Stimulated activated CD4-positive, alpha-beta T cell treated with anti-CD3 and anti-CD28 coated beads, Interleukin-2, amount 100 ng/mL, for 4 hours (primary cell): Measurements from ENCODE around the gene CDH5.

Experiments
- DNase-seq: peaks from one replicate; pipeline ENCODE4 v3.0.0-alpha.2; 2020; ENCODE audit warnings: low read depth

The CDH5 gene

DNA sequence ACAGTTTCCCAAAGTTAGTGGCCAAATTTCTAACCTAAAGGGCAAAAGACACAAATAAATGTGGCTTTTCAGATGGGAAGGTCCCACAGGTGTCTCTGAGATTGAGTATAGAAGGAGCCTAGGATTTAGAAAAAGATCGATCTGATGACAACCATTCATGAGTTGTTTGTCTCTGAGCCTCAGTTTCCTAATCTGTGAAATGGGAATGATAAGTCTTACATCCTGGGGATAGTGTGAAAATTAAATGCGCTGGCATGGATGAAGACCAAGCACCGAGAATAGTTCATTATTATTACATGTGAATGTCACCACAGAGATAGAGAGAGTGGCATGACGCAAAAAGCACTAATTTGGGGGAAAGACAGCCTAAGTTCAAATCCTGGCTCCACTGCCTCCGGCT, 7.2 kb downstream of the CDH5 start:
- DNase-seq: no peak

DNA sequence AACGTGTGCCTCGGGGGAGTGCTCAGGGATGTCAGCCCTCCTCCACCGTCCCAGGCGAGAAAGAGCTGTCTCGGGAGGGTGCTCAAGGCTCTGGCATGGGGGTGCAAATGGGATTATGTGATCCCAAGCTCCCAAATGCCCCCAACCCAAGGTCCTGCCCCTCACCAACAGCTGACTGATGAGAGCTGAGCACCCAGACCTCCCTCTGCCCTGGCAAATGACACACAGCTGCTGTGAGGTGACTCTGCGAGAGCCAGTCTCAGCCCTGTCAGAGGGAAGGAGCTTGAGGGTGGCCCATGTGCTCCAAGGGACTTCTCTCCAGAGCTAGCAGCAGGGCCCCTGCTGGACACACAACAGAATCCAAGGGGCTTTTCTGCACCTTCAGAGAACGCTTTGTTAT, 7.7 kb downstream of the CDH5 start:
- DNase-seq: no peak

DNA sequence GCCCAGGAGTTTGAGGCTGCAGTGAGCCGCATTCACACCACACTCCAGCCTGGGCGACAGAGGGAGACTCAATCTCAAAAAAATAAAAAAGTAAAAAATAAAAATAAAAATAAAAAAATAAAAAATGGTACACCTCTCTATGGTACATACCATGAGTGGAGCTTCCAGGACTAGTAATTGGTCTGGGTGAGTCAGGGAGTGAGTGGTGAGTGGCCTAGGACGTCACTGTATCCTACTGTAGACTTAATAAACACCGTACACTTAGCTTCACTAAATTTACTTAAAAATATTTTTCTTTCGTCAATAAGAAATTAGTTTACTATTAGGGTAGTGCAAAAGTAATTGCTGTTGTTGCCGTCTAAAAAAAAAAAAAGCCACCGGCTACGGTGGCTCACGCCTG, 9.0 kb downstream of the CDH5 start:
- no peak for DNase-seq

DNA sequence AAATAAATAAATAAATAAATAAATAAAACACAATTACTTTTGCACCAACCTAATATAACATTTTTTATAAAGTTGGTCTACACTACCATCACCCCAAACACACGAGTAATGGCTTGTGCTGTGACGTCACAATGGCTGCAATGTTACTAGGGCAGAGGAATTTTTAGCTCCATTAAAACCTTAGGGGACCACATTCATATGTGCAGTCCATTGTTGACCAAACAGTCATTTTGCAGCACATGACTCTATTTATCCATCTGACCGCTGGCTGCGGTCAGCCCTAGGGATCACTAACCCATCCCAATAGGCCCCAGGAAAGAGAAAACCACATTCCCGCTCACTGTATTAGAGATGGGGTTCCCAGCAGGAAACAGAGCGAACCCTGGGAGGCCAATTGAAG, 9.6 kb downstream of the CDH5 start:
- no peak for DNase-seq

DNA sequence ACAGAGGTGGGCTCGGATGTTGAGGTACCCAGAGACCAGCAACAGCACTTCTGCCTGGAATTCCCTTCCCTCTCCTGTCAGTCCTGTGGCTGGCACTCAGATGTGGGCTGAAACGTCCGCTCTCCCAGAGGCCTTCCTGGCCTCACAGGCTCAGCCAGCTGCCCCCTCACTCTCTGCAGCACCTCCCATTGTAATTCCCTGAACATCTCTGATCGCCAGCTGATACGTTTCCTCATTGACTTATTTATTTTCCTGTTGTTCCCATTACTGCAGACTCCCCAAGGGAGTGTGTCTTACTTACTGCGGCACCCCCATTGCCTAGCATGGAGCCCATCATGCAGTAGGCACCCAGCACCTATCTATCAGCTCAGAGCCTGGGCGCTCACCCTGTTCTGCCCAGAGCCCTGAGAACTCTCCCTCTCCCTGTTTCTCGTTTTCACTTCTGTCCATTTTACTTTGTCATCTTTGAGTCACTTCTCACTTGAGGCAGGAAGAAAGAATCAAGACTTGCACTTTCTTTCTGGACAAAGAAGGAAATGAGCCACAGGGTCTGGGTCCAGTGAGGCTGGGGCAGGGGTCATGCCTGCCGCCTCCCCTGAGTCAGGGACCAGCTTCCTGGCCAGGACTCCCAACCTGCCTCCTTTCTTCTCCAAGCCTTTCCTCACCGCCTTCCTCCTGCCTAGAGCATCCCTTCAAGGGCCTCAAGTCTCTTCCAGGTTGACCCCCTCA, 10.2 kb downstream of the CDH5 start:
- DNase-seq: no peak

DNA sequence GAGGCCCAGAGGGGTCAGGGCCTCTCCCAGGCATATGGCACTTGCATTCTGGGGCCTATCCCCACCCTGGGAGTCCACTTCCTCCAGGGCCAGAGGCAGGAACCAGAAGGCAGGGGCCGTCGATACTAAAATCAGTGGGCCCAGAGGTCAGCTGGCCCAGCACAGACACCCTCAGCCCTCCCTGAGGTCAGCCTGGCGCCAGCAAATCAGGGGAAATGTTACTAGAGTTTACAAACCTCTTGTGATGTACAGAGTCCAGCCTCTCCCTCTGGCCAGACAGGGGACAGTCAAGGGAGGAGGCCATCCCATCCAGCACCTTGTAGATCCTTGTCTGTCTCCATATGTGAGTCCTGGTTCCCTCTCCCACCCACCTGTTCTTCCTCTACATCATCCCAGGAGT, 10.8 kb downstream of the CDH5 start:
- no peak for DNase-seq

DNA sequence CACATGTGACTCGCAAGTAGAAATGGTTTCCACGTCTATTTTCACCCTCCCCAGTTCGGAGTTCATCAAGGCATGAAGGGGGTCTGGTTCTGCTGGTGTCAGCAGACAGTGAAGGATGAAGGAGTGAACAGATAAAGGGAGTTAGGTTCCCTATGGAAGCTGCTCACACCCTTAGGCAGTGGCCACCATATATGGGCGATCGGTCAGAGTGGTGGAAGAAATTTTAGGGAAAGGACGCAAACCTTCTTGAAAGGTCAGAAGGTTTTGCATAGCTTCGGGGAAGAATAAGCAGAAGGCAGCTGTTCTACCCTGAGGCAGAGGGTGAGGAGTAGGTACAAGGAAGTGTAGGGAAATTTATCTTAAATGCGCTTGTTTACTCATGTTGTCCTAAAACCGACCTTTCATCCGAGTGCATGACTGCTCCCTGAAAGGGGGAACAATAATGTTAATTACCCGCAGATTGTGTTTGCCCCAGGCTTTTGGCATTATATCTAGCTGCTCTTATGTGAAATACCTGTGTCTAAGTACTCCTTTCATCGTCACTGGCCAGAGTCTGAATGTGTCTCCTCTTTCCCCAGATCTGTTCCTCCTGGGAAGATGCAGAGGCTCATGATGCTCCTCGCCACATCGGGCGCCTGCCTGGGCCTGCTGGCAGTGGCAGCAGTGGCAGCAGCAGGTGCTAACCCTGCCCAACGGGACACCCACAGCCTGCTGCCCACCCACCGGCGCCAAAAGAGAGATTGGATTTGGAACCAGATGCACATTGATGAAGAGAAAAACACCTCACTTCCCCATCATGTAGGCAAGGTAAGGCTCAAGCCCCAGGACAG, 12.5 kb downstream of the CDH5 start:
- no peak for DNase-seq

DNA sequence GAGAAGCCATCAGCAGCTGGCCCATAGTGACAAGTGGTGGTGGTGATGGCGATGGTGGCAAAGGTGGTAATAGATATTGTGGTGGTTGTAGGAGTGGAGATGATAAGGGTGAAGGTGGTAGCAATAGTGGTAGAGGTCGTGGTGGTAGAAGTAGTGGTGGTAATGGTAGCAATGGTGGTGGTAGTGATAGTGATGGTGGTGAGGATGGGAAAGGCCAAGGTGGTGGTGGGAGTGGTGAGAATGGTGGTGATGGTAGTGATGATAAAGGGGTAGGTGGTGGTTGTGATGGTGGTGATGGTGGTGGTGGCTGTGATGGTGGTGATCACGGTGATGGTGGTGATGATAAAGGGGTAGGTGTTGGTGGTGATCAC, 13.1 kb downstream of the CDH5 start:
- DNase-seq: no peak

DNA sequence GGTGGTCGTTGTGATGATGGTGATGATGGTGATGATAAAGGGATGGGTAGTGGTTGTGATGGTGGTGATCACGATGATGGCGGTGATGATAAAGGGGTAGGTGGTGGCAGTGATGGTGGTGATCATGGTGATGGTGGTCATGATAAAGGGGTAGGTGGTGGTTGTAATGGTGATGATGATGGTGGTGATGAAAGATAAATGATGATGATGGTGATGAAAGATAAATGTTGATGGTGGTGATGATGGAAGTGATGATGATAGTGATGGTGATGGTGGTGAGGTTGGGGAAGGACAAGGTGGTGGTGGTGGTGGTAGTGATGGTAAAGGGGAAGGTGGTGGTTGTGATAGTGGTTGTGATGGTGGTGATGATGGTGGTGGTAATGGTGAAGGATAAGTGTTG, 13.9 kb downstream of the CDH5 start:
- DNase-seq: no peak

DNA sequence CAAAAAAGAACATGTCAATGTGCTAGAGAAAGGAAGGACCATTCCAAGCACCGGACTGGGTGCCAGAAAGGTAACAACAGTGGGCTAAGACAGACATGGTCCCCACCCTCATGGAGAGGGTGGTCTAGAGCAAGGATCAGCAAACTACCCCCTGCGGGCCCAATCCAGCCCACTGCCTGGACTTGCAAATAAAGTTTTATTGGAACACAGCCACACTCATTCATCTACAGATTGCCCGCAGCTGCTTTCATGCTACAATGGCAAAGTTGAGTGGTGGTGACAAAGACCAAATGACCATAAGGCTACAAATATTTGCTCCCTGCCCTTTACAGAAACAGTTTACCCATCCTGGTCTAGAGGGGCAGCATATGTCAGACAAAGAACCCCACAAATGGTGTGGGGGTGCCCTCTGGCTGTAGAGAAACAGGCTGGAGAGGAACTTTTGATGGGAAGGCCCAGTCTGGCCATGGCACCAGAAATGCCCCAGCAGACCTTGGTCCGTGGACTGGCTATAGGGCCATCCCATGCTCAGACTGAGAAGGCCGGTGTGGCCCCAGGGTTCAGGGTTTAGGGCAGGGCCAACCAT, 15.2 kb downstream of the CDH5 start:
- no peak for DNase-seq

DNA sequence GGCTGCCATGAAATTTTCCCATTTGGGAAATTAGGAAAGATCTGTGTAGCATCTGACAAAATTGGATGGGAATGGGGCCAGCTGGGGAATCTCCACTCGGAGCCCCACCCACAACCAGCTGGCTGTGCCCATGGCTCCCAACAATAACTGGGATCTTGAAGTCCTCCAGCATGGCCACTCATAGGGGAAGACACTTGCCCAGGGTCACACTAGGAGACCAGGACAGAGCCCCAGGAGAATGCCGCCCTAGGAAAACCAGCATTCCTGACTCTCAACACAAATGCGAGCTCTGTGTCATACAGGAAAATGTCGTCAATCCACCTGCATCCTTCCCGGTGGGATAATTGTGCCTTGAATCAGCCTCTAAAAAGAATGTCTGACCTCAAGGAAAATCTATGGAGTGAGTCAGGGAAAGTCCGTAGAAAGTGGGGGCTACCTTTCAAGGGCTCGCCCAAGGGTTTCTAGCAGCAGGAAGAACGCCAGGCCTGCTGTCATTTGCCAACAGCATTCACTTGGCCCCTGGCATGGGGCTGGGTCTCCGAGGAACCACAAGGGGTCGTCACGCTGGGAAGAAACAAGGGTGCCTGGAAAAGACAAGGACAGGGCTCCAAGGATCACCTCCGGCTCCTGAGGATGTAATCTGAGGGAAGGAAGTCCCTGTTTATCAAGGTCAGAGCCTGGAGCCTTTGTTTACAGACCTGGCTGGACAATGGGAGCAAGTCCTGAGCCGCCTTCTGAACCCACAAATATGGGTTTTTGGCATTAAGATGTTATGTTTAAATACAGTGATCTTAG, 15.9 kb downstream of the CDH5 start:
- no peak for DNase-seq

DNA sequence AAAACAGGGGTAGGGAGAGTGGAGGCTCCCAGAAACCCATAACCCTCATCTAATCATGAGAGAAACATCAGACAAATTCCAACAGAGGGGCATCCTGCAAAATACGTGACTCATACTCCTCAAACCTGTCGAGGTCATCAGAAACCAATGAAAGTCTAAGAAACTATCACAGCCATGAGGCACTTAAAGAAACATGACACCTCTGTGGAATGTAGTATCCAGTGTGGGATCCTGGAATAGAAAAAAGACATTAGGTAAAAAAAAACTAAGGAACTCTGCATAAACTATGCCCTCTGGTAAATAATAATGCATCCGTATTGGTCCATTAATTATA, 16.4 kb downstream of the CDH5 start:
- DNase-seq: no peak

DNA sequence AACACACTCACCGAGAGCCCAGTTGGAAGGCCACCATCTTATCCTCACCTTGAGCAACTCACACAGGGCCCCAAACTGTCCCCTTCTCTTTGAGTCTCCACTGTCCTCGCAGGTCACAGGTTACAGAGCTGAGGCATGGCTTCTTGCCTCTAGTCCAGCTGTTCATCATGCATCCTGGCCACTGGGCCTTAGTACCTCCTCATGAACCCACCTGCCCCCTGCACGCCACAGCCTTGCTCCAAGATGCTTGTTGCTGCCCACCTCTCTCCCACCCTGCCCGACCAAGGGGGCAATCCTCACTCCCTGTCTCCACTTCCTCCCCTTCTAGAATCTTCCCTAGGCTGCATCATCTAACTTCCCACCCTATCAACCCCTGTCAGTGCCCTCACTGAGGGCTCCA, 17.1 kb downstream of the CDH5 start:
- no peak for DNase-seq

DNA sequence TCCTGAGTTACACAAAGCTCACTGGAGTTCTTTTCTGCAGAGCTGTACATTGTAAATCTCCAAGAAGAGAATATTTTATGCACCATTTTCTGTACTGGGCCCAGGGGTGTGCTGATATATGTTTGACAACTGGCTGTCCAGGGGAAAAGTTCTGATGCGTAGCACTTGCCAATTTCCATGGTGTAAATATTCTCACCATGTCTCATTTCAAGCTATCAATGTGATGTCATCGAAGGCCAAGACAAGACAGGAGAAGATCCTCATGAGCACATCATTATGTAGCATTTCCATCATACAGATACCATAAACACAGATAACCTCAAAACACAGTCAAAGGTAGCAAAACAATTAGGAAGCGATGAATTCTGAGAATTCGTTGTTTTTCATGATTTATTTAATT, 18.9 kb downstream of the CDH5 start:
- DNase-seq: no peak

DNA sequence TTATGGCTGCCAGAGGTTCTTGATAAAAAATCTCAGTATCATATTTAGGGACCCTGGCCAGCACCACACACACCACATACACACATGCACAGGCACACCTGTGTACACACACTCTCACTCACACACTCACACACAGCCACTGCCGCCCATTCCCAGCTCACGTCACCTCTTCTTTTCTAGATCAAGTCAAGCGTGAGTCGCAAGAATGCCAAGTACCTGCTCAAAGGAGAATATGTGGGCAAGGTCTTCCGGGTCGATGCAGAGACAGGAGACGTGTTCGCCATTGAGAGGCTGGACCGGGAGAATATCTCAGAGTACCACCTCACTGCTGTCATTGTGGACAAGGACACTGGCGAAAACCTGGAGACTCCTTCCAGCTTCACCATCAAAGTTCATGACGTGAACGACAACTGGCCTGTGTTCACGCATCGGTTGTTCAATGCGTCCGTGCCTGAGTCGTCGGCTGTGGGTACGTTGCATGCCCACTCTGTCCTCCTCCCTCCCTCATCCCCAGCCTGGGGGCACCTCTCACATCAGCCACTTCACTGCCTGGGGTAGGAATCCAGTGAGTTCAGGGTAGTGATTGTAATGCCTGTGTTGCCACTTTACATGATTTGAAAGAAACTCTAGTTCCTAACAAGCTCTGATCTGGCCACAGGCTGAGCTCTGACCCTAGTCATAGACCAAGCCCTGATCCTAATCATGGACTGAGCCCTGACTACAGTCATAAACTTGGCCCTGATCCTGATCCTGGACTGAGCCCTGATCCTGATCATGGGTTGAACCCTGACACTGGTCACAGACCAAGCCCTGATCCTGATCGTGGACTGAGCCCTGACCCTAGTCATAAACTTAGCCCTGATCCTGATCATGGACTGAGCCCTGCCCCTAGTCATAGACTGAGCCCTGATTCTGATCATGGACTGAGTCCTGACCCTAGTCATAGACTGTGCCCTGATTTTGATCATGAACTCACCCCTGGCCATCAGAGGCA, 20.4 kb downstream of the CDH5 start:
- DNase-seq: no peak

DNA sequence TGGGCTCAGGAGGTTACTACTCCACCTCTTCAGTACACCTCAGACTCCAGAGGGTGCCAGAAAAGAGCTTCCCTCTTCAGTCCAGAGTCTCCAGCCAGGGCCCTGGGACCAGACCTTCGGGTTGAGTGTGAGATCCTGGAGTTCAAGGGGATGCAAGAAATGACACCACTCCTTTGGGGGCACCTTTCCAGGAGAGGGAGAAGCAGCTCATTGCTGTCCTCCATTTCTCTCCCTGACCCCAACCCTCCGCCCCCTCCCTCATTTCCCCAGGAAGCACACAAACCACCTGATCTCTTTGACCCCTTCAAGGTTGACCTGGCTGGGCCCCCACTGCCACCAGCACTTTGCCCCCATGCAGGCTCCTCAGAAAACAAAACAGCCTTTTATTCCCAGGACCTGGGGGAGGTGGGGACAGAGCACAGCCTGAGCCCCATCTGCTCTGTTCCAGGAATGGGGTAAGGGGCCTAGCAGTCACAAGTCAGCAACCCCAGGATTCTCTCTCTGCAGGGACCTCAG, 21.4 kb downstream of the CDH5 start:
- DNase-seq: no peak

DNA sequence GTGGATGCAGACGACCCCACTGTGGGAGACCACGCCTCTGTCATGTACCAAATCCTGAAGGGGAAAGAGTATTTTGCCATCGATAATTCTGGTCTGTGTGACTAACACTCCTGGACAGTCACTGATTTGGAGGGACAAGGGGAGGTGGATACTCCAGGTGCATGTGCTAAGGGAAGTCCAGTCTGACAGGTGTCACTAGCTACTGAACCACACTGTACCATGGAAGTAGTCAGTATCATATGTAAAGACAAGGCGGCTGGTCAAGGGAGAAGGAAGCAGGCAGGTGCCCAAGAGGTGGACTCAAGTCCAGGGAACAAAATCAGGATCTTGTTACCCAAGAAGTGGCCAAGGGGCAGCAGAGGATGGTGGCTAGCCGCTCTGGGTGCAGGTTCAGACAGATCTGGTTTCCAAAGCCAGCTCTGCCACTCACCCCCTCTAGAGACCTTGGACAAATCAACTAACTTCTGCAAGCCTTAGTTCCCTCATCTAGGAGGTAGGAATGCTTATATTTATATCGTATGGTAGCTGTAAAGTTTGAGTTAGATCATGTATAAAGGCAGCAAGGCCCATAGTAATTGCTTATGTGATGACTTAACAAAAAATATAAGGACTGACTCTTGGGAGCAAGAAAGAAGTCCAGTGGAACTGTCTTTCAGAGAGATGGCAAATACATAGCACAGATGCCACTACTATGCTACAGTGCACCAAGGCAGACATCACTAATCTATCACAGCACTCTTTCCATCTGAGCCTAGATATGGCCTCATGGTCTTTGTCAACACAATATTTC, 22.1 kb downstream of the CDH5 start:
- DNase-seq: no peak

DNA sequence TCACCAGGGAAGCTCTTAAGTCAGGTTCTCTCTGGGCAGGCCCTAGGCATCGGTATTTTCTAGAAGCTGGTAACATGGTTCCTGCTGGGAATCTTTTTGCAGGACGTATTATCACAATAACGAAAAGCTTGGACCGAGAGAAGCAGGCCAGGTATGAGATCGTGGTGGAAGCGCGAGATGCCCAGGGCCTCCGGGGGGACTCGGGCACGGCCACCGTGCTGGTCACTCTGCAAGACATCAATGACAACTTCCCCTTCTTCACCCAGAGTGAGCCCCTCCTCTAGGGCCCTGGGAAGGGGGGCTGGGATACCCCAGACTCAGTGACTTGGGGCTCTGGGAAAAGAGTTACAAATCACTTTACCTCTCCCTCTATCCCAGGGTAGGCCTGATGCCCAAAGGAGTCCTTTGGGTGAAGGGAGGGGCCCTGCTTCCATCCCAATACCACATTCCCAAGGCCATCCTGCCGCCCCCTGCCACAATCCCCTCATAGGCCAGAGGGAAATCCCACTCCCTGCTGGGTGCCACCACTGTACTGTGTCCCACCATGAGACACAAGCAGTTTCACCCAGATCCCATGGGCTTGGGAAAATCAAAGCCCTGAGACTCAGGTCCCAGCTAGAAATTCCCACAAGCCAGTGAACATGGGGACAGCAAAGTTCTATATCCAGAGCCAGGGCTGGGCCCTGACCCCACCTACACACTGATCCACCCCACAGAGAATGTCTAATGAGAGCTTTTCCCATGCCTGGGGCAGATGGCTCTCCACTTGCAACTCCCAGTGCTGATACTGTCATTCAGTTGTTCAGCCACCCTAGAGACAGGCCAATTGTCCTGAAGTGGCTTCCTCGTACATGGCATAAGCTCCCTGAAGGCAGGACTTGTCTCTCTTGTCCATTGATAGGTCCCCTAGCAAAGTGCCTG, 23.0 kb downstream of the CDH5 start:
- DNase-seq: no peak

DNA sequence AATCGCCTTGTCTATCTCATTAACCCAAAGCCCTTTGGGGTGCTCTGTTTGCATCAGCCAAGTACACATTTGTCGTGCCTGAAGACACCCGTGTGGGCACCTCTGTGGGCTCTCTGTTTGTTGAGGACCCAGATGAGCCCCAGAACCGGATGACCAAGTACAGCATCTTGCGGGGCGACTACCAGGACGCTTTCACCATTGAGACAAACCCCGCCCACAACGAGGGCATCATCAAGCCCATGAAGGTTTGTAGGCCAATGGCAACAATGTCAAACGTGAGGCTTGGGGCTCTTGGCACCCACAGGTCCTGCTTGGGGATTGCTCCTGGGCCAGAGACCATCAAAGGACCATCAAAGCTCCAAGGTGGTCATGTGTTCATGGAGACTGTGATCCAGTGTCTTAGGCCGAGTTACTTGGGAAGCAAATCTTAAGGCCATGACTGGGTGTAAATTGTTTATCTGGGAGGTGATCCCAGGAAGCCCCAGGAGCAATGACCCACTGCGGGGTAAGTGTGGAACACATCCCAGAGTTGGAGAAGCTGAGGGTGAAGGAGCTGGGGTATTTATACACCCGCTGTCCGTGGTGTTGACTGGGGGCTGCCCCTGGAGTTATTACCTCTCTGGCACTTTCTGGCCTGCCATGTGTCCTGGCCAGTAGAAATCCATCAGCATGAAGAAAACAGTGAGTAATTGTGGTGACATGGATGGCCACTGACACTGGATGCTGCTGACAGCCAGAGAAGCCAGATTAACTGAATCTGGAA, 24.0 kb downstream of the CDH5 start:
- no peak for DNase-seq
